Activated CD8-positive, alpha-beta memory T cell treated with anti-CD3 and anti-CD28 coated beads for 4 hours (primary cell): ENCODE results near the gene IFT80.

Experiments
- DNase-seq, 2 donors: peaks; one replicate each; pipeline ENCODE4 v3.0.0-alpha.2; 2020; ENCODE audit warnings: low read depth in 2 of 2

IFT80 gene

GRCh38 chr3:160399125-160400029 lies at the start of gene IFT80, which contains the start of gene SMC4:
Gene IFT80 (minus strand): TSS chr3:160399225. CDS start chr3:160384600, 14,625 bp downstream.
Gene SMC4 (plus strand): TSS chr3:160399650. CDS start chr3:160400827, 1,177 bp downstream.
- DNase-seq = peak; percentile 92 to 95

GRCh38 chr3:160447544-160447943 lies 48.5 kb upstream of the IFT80 start:
- DNase-seq = no peak

GRCh38 chr3:160446522-160447056 lies 47.6 kb upstream of the IFT80 start:
- DNase-seq = no peak

- DNase-seq = no peak
Measured at GRCh38 chr3:160445854-160446253, 46.8 kb upstream of the IFT80 start.

GRCh38 chr3:160444411-160444810 lies 45.4 kb upstream of the IFT80 start:
- no peak for DNase-seq

DNA sequence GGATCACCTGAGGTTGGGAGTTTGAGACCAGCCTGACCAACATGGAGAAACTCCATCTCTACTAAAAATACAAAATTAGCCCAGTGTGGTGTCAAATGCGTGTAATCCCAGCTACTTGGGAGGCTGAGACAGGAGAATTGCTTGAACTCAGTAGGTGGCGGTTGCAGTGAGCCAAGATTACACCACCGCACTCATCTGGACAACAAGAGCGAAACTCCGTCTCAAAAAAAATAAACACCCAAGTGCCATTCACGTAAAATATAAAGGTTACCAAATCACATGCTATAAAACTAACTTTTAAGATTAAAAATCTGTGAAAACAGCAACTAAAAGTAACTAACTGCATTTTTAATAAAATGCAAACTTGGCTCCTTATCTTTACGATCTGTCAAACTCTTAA lies 41.7 kb upstream of the IFT80 start:
- no peak for DNase-seq

GRCh38 chr3:160437083-160437455 lies 38.0 kb upstream of the IFT80 start:
- no peak for DNase-seq

GRCh38 chr3:160435747-160436146 lies 36.7 kb upstream of the IFT80 start:
- DNase-seq = no peak

GRCh38 chr3:160435095-160435494 lies 36.1 kb upstream of the IFT80 start:
- DNase-seq = no peak

- DNase-seq = no peak
Measured at GRCh38 chr3:160434071-160434470, 35.0 kb upstream of the IFT80 start.

GRCh38 chr3:160427832-160428424 lies 28.9 kb upstream of the IFT80 start:
- DNase-seq = no peak

DNA sequence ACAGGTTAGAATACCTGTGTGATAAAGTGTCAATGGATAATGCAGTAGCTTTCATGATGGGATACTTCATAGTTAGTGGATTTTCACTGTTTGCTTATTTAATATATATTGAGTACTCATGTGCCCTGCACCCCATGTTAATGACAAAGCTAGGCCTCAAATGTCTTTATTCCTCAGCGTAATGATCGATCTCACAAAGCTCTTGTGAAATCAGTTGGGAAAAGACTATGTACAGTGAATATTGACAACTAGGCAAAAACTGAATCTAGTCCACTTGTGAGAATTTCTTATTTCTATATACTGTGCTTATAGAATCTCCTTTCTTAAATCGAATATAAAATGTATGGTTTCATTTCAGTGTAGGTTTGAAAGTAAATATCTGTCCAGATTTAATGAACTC lies 18.3 kb upstream of the IFT80 start:
- DNase-seq = no peak

DNA sequence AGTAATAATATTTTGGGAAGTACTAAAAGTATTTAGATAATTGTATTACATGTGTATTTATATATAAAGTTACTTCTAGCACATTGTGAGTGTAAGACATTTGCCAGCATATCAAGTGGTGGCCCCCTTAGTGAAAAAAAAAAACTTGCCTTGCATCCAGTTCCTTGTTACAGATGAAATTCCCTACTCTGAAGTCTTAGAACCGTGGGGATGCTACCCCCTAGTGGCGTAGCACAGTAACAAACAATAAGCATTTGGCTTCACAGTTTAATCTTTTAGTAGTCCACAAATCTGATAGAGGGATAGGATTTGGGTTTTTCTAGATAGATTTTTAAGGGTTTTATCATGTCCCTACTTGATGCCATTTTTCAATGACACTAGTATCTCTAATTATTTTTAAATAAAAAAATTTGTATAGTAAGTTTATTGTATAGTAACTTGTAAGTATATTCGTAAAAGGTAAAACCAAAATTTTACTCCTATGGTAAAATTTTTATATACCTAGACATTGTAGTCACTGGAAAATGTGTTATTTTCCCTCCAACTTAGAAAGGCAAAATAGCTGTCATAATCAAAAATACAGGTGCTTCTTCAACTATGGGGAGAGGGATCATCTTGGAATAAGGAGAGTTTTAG lies 14.7 kb upstream of the IFT80 start:
- DNase-seq = peak; percentile 40 to 47

DNA sequence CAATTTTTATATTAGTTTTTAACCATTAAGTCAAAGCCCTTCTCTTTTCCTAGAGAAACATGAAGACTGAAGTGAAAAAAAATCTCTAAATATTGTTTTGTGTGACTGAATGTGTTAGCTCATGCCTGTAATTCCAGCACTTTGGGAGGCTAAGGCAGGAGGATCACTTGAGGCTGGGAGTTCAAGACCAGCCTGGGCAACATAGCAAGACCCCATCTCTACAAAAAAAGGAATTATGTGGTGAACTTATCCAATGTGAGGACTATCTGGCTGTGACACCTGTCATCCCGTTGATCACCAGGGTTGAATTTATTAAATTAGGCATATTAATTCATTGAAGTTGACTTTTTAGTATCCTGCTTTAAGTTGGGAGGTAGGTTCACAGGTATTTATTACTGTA lies 13.5 kb upstream of the IFT80 start:
- no peak for DNase-seq

- DNase-seq = no peak
Measured at GRCh38 chr3:160409812-160410610, 11.0 kb upstream of the IFT80 start.

- DNase-seq = no peak
Measured at GRCh38 chr3:160403796-160404470, 4.9 kb upstream of the IFT80 start.

GRCh38 chr3:160403028-160403545 lies 4.1 kb upstream of the IFT80 start:
- no peak for DNase-seq

DNA sequence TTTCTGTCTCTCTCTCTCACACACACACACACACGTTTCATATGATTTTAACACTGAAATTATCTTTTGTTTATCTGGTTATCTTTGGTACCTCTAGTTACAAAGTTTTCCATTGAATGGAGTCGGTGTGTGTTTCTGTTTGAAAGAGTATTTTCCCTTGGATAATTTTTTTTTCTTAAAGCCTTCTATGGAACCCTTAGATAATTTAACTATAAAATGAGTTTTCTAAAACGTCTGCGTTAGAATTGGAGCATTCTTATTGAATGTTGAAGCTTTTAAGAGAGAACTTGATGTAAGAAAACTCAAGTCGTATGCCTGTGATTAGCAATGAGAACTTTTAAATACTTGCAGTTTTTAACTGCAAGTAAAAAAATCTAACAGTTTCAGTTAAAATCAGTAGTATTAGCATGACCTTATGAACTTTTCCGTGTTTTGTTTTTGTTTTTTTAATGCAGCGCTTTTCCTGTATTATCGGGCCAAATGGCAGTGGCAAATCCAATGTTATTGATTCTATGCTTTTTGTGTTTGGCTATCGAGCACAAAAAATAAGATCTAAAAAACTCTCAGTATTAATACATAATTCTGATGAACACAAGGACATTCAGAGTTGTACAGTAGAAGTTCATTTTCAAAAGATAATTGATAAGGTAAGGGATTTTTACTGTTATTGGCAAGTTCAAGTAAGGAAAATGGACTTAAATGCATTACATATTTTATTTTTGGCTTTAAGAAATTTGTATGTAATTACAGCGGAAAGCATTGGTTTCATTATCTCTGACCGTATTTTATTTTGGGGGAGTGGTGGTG lies 3.4 kb upstream of the IFT80 start:
- no peak for DNase-seq

- no peak for DNase-seq
Measured at GRCh38 chr3:160401291-160402095, 2.5 kb upstream of the IFT80 start.
